Right ventricle myocardium superior (tissue), 1 donor: ENCODE measurements around the gene GJC2. TPM values are rescaled to one million over a fixed set of nuclear protein-coding genes. Genes with fewer than 3 reads are reported as not detected.

Experiments
- ATAC-seq: fragments of 200-7000 bp; cut with Tn5 transposase; one replicate; pipeline ENCODE4 v1.9.1; 2020; ENCODE audit warnings: mild to moderate bottlenecking; ENCODE audit not compliant: poor library complexity
- DNase-seq: peaks from one replicate; pipeline ENCODE4 v3.0.0-alpha.2; 2020
- intact Hi-C: fragments of 100-400 bp; cut with DNase I; formaldehyde crosslinking; loops from one replicate; pipeline ENCODE4 v1.11.2; 2022
- total RNA-seq: library from RNA; stranded (reverse); fragmentation: NEBNext Ultra II Directional; extraction: Animal tissue kit (Norgen Biotek cat#: 25700); gene quantifications from one replicate; pipeline ENCODE4 v1.2.1, GENCODE V29; 2021
- donor health status: DM: no; HTN: yes; CAD: no; lungs with severe emphysema.

GJC2 gene
- total RNA-seq, 1 donor from 2014 or later, result 1.6 TPM

GRCh38 chr1:228205526-228206436 is 56.1 kb downstream of the GJC2 start:
- no peak for ATAC-seq
- DNase-seq, result no peak
- intact Hi-C loops, result no loop called here

GRCh38 chr1:228206582-228207351 is 57.0 kb downstream of the GJC2 start:
- intact Hi-C loops, result no loop called here
- no peak for ATAC-seq
- no peak for DNase-seq

- DNase-seq, result no peak
- no peak for ATAC-seq
- intact Hi-C loops, result no loop called here
These were observed 57.7 kb downstream of the GJC2 start for GRCh38 chr1:228207381-228207810.

GRCh38 chr1:228207851-228208821 is 58.4 kb downstream of the GJC2 start, which contains the start of gene OBSCN:
Gene OBSCN (plus strand): TSS chr1:228208044. CDS start chr1:228211784, 3,740 bp downstream.
- intact Hi-C loops, result no loop called here
- DNase-seq (peak; percentile 68), ATAC-seq (peak; percentile 72)

- intact Hi-C loops, result no loop called here
- DNase-seq (no peak), ATAC-seq (peak; percentile 10)
These were observed 59.3 kb downstream of the GJC2 start for GRCh38 chr1:228208831-228209551.

Other genes starting within 250 kb of the GJC2 start
- gene WNT9A, start 202.0 kb upstream of the GJC2 start, total RNA-seq, result 0.59 TPM
- not detected for gene WNT3A, start 142.9 kb upstream of the GJC2 start, total RNA-seq
- 251 TPM for gene ARF1, start 67.2 kb upstream of the GJC2 start, total RNA-seq
- gene C1orf35, start 46.6 kb upstream of the GJC2 start, total RNA-seq, result 7.3 TPM
- 65.6 TPM for gene MRPL55, start 40.6 kb upstream of the GJC2 start, total RNA-seq
- 143 TPM for gene GUK1, start 9.7 kb upstream of the GJC2 start, total RNA-seq
- gene IBA57, start 15.9 kb downstream of the GJC2 start, total RNA-seq, result 14.8 TPM
- gene OBSCN, start 58.1 kb downstream of the GJC2 start, total RNA-seq, result 316 TPM